Measurements from ENCODE around the gene ZFAND5.

Gene ZFAND5

GRCh38 chr9:72360324-72360723, 4.7 kb downstream of the ZFAND5 start:
- Histone ChIP-seq H3K79me2 (ENCODE audit: control insufficient read depth, low read length) (peaks cover 80% of the 10 kb centered on the region), H3K4me2 (ENCODE audit: low read length) (no peak overlapping the region), H3F3A (ENCODE audit: control insufficient read depth, insufficient read depth) (no peaks in the 10 kb centered on the region), H3K36me3 (ENCODE audit: control insufficient read depth, low read length) (peaks cover 84% of the 10 kb centered on the region), H3K4me1 (ENCODE audit: control insufficient read depth, low read length) (peaks cover 17% of the 10 kb centered on the region), H3K27me3 (ENCODE audit: control insufficient read depth, low read length) (no peaks in the 10 kb centered on the region), H3K9me3 (ENCODE audit: control insufficient read depth, insufficient read depth, low read length) (no peaks in the 10 kb centered on the region), H3K9me2 (replicated peaks; ENCODE audit: control insufficient read depth, low read length) (no peaks in the 10 kb centered on the region), H3K27ac (ENCODE audit: low read depth, low read length) (no peak overlapping the region), H3K4me3 (ENCODE audit: low read length) (no peak overlapping the region), H4K20me1 (ENCODE audit: control insufficient read depth, insufficient read depth, low read depth, low read length) (peaks cover 26% of the 10 kb centered on the region)
- TF ChIP-seq CTCF (IDR thresholded peaks at IDR 0.05; ENCODE audit: low read depth, low read length, poor library complexity, severe bottlenecking) (no peak), EZH2phosphoT487 (IDR thresholded peaks at IDR 0.05; ENCODE audit: borderline replicate concordance, low read length) (no peak)

- H3K4me1 ChIP-seq (ENCODE audit: control insufficient read depth, low read length), result peaks cover 2% of the 10 kb centered on the region; the same call in 1 of the 2 replicates
- H3F3A ChIP-seq (ENCODE audit: control insufficient read depth, insufficient read depth), result peaks cover 6% of the 10 kb centered on the region; the same call in 1 of the 2 replicates
- H3K36me3 ChIP-seq (ENCODE audit: control insufficient read depth, low read length), result peaks cover 80% of the 10 kb centered on the region
Measured at GRCh38 chr9:72356041-72356582, 8.9 kb downstream of the ZFAND5 start.

GRCh38 chr9:72355153-72355552, 9.9 kb downstream of the ZFAND5 start:
- H3K27ac ChIP-seq (ENCODE audit: low read depth, low read length), result no peak overlapping the region
- no peaks in the 10 kb centered on the region for H3K9me3 ChIP-seq (ENCODE audit: control insufficient read depth, insufficient read depth, low read length)
- no peak overlapping the region for H3K4me3 ChIP-seq (ENCODE audit: low read length)
- H3K4me1 ChIP-seq (ENCODE audit: control insufficient read depth, low read length), result peaks cover 11% of the 10 kb centered on the region
- H3F3A ChIP-seq (ENCODE audit: control insufficient read depth, insufficient read depth), result peaks cover 8% of the 10 kb centered on the region
- peaks cover 31% of the 10 kb centered on the region for H3K79me2 ChIP-seq (ENCODE audit: control insufficient read depth, low read length)
- no peaks in the 10 kb centered on the region for H3K9me2 ChIP-seq (replicated peaks; ENCODE audit: control insufficient read depth, low read length)
- no peaks in the 10 kb centered on the region for H3K27me3 ChIP-seq (ENCODE audit: control insufficient read depth, low read length)
- H3K36me3 ChIP-seq (ENCODE audit: control insufficient read depth, low read length), result peaks cover 71% of the 10 kb centered on the region
- H4K20me1 ChIP-seq (ENCODE audit: control insufficient read depth, insufficient read depth, low read depth, low read length), result peaks cover 10% of the 10 kb centered on the region; the same call in 1 of the 2 replicates
- TF ChIP-seq CTCF (IDR thresholded peaks at IDR 0.05; ENCODE audit: low read depth, low read length, poor library complexity, severe bottlenecking), result no peak
- no peak for TF ChIP-seq EZH2phosphoT487 (IDR thresholded peaks at IDR 0.05; ENCODE audit: borderline replicate concordance, low read length)
- H3K4me2 ChIP-seq (ENCODE audit: low read length), result no peak overlapping the region

More at GRCh38 chr9:72356041-72356582, 8.9 kb downstream of the ZFAND5 start:
- H3K4me2 ChIP-seq (ENCODE audit: low read length), result no peak overlapping the region
- H3K27ac ChIP-seq (ENCODE audit: low read depth, low read length), result no peak overlapping the region
- peaks cover 40% of the 10 kb centered on the region for H3K79me2 ChIP-seq (ENCODE audit: control insufficient read depth, low read length)
- H4K20me1 ChIP-seq (ENCODE audit: control insufficient read depth, insufficient read depth, low read depth, low read length), result peaks cover 9% of the 10 kb centered on the region; the same call in 1 of the 2 replicates
- H3K27me3 ChIP-seq (ENCODE audit: control insufficient read depth, low read length), result no peaks in the 10 kb centered on the region
- H3K9me2 ChIP-seq (replicated peaks; ENCODE audit: control insufficient read depth, low read length), result no peaks in the 10 kb centered on the region
- H3K4me3 ChIP-seq (ENCODE audit: low read length), result no peak overlapping the region
- H3K9me3 ChIP-seq (ENCODE audit: control insufficient read depth, insufficient read depth, low read length), result no peaks in the 10 kb centered on the region
- no peak for TF ChIP-seq EZH2phosphoT487 (IDR thresholded peaks at IDR 0.05; ENCODE audit: borderline replicate concordance, low read length)
- no peak for TF ChIP-seq CTCF (IDR thresholded peaks at IDR 0.05; ENCODE audit: low read depth, low read length, poor library complexity, severe bottlenecking)
